ENCODE results near the gene GRIA1. TPM values are rescaled to one million over a fixed set of nuclear protein-coding genes. Genes with fewer than 3 reads are reported as not detected.

Gene GRIA1
- total RNA-seq, 2 donors from 2014 or later = 2.7 TPM; not detected in 1

DNA sequence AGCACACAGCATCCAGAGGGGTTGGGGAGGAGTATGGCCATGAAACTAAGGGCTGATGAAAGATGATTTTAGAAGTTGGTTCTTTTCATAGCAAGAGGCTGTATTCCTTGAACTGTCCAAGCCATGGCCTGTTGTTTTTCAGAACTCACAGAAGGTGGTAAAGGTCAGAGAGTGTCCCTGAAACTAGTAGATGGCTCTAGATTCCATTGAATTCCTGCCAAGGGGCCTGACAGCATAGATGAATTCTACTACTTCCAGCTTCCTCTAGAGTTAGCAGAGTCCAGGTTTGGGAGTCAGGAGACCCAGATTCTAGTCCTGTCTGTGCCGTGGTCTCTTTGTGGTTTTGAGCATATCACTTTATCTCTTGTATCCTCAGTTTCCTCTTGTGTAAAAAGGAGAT lies 101.6 kb downstream of the GRIA1 start:
- Histone ChIP-seq H3K27ac (no peak overlapping the region), H3K36me3 (no peaks in the 10 kb centered on the region), H3K9me3 (no peaks in the 10 kb centered on the region), H3K4me1 (replicated peaks) (no peaks in the 10 kb centered on the region), H3K4me3 (no peak overlapping the region), H3K27me3 (replicated peaks; ENCODE audit: insufficient read depth) (no peaks in the 10 kb centered on the region)
- no peak for DNase-seq (ENCODE audit: low spot score)
- 79% methylated on average over 1 of the region's 1 CpG for WGBS
- intact Hi-C loops (cut with DNase I) = no loop called here
- TF ChIP-seq POLR2A (IDR thresholded peaks at IDR 0.05) = no peak
- no peak for TF ChIP-seq POLR2AphosphoS5 (IDR thresholded peaks at IDR 0.05)
- no peak for TF ChIP-seq CTCF (IDR thresholded peaks at IDR 0.05)

DNA sequence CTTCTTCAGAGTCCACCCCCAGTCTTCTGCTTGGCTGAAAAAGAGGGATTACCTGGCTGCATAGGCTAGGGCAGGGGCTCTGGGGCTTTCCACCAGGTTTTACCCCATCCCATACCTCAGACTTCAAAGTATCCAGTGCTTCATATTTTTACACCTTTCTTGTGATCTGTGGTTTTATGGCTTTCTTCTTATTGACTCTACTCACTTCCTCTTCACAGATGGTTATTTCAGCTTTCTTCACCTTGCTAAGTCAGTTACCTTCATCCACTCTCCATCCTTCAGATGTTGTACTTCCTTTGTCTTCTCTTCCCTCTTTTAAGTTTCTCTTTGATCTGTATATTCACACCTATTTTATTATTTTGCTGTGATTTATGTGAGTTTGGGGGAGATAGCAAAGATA lies 104.3 kb downstream of the GRIA1 start:
- H3K4me3 ChIP-seq = no peak overlapping the region
- TF ChIP-seq POLR2AphosphoS5 (IDR thresholded peaks at IDR 0.05) = no peak
- TF ChIP-seq POLR2A (IDR thresholded peaks at IDR 0.05) = no peak
- no peak for TF ChIP-seq CTCF (IDR thresholded peaks at IDR 0.05)
- no peaks in the 10 kb centered on the region for H3K4me1 ChIP-seq (replicated peaks)
- no peaks in the 10 kb centered on the region for H3K27me3 ChIP-seq (replicated peaks; ENCODE audit: insufficient read depth)
- no peak for DNase-seq (ENCODE audit: low spot score)
- no peaks in the 10 kb centered on the region for H3K36me3 ChIP-seq
- no peak overlapping the region for H3K27ac ChIP-seq
- H3K9me3 ChIP-seq = no peaks in the 10 kb centered on the region
- intact Hi-C loops (cut with DNase I) = no loop called here

DNA sequence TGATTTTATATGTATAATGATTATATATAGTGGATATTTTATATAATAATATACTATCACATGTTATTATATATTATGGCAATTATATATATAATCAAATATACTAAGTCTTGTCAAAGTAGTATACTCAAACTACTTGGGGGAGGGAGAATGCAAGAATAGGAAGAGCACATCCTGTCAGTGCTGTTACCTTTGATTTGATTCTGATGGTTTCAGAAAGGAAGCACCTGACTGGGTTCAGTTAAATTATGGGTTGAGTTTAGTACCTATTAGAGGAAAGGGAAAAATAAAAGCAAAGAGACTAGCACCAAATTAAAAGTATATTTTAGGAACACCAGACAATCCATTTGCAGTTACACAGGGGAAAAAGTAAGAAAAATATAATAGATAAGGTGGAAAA lies 107.6 kb downstream of the GRIA1 start:
- intact Hi-C loops (cut with DNase I) = no loop called here
- TF ChIP-seq POLR2A (IDR thresholded peaks at IDR 0.05) (no peak), POLR2AphosphoS5 (IDR thresholded peaks at IDR 0.05) (no peak), CTCF (IDR thresholded peaks at IDR 0.05) (no peak)
- no peak overlapping the region for H3K27ac ChIP-seq
- no peak for DNase-seq (ENCODE audit: low spot score)
- H3K4me1 ChIP-seq (replicated peaks) = no peaks in the 10 kb centered on the region
- H3K9me3 ChIP-seq = no peaks in the 10 kb centered on the region
- H3K27me3 ChIP-seq (replicated peaks; ENCODE audit: insufficient read depth) = no peaks in the 10 kb centered on the region
- no peak overlapping the region for H3K4me3 ChIP-seq
- H3K36me3 ChIP-seq = no peaks in the 10 kb centered on the region

- Histone ChIP-seq H3K9me3 (no peaks in the 10 kb centered on the region), H3K27ac (no peak overlapping the region), H3K36me3 (no peaks in the 10 kb centered on the region), H3K4me3 (no peak overlapping the region), H3K27me3 (replicated peaks; ENCODE audit: insufficient read depth) (no peaks in the 10 kb centered on the region), H3K4me1 (replicated peaks) (no peaks in the 10 kb centered on the region)
- no peak for DNase-seq (ENCODE audit: low spot score)
- intact Hi-C loops (cut with DNase I) = no loop called here
- TF ChIP-seq POLR2AphosphoS5 (IDR thresholded peaks at IDR 0.05) (no peak), CTCF (IDR thresholded peaks at IDR 0.05) (no peak)
- WGBS = 52% methylated on average over 1 of the region's 1 CpG
Measured at GRCh38 chr5:153601377-153601776, 110.9 kb downstream of the GRIA1 start.

GRCh38 chr5:153605386-153605785 lies 114.9 kb downstream of the GRIA1 start:
- H3K36me3 ChIP-seq = no peaks in the 10 kb centered on the region
- H3K27me3 ChIP-seq (replicated peaks; ENCODE audit: insufficient read depth) = no peaks in the 10 kb centered on the region
- intact Hi-C loops (cut with DNase I) = no loop called here
- no peak overlapping the region for H3K4me3 ChIP-seq
- DNase-seq (ENCODE audit: low spot score) = no peak
- 71% methylated on average over 1 of the region's 1 CpG for WGBS
- H3K9me3 ChIP-seq = no peaks in the 10 kb centered on the region
- no peak overlapping the region for H3K27ac ChIP-seq
- TF ChIP-seq CTCF (IDR thresholded peaks at IDR 0.05) = no peak
- TF ChIP-seq POLR2AphosphoS5 (IDR thresholded peaks at IDR 0.05) = no peak
- no peak for TF ChIP-seq POLR2A (IDR thresholded peaks at IDR 0.05)
- no peaks in the 10 kb centered on the region for H3K4me1 ChIP-seq (replicated peaks)
